ENCODE measurements around the gene DLG2. TPM values are rescaled to one million over a fixed set of nuclear protein-coding genes. Genes with fewer than 3 reads are reported as not detected.
"Not testable (repeated sequence)": the region's sequence is repeated elsewhere in the genome, so short reads cannot be mapped to it uniquely, and the experiment has no call there.

DLG2 gene
- total RNA-seq, 2 experiments from 2014 or later, result 1.3 to 1.7 TPM

- H3K4me1 Mint-ChIP-seq, result no peaks in the 10 kb centered on the region
- H3K9me3 Mint-ChIP-seq, result peaks cover 17% of the 10 kb centered on the region
- no peaks in the 10 kb centered on the region for H3K27me3 Mint-ChIP-seq
- H3K36me3 Mint-ChIP-seq (ENCODE audit: low read depth), result no peaks in the 10 kb centered on the region
- no peak for DNase-seq
- no peak overlapping the region for H3K27ac Mint-ChIP-seq
- ChIA-PET CTCF (no interaction called here), POLR2A (no interaction called here)
- H3K4me3 Mint-ChIP-seq, result no peak overlapping the region
Measured at GRCh38 chr11:85385111-85385510, 242.0 kb downstream of the DLG2 start.

DNA sequence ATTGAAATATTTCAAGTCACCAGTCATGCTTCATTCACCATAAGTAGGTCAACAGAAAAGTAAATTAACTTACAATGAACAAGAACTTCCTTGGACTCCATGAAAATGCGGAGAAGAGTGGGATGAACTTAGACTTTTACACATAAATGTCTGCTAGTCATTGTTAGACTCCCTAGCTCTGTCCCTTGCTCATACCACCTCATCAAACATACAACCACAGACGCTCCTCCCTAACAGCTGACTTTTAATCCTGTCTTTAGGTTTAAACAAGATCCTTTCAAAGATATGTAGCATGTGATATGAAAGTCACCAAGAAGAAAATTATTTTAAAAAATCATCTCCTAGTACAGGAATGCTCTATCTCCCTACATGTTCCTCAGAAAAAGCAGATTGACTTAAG is 248.1 kb downstream of the DLG2 start:
- H3K4me1 Mint-ChIP-seq, result no peaks in the 10 kb centered on the region
- CTCF ChIA-PET, result no interaction called here

GRCh38 chr11:85377901-85378300 is 249.2 kb downstream of the DLG2 start:
- no peaks in the 10 kb centered on the region for H3K36me3 Mint-ChIP-seq (ENCODE audit: low read depth)
- peaks cover 16% of the 10 kb centered on the region for H3K9me3 Mint-ChIP-seq
- ChIA-PET POLR2A (no interaction called here), CTCF (no interaction called here)
- no peak for DNase-seq
- H3K4me1 Mint-ChIP-seq, result no peaks in the 10 kb centered on the region
- H3K27me3 Mint-ChIP-seq, result no peaks in the 10 kb centered on the region
- H3K4me3 Mint-ChIP-seq, result no peak overlapping the region
- H3K27ac Mint-ChIP-seq, result no peak overlapping the region

More for the DNA sequence above, 248.1 kb downstream of the DLG2 start:
- H3K4me3 Mint-ChIP-seq, result no peak overlapping the region
- no peaks in the 10 kb centered on the region for H3K36me3 Mint-ChIP-seq (ENCODE audit: low read depth)
- peaks cover 12% of the 10 kb centered on the region for H3K9me3 Mint-ChIP-seq
- no peak for DNase-seq
- POLR2A ChIA-PET, result no interaction called here
- no peak overlapping the region for H3K27ac Mint-ChIP-seq
- H3K27me3 Mint-ChIP-seq, result no peaks in the 10 kb centered on the region

GRCh38 chr11:85359859-85360258 is 267.3 kb downstream of the DLG2 start:
- Mint-ChIP-seq H3K36me3 (ENCODE audit: low read depth) (no peaks in the 10 kb centered on the region), H3K4me3 (no peak overlapping the region), H3K9me3 (peaks cover 9% of the 10 kb centered on the region), H3K4me1 (no peaks in the 10 kb centered on the region), H3K27me3 (no peaks in the 10 kb centered on the region), H3K27ac (no peak overlapping the region)
- ChIA-PET POLR2A (no interaction called here), CTCF (no interaction called here)
- DNase-seq, result no peak

GRCh38 chr11:85355921-85356320 is 271.2 kb downstream of the DLG2 start:
- DNase-seq, result no peak
- H3K9me3 Mint-ChIP-seq, result peaks cover 19% of the 10 kb centered on the region
- H3K36me3 Mint-ChIP-seq (ENCODE audit: low read depth), result no peaks in the 10 kb centered on the region
- ChIA-PET POLR2A (no interaction called here), CTCF (no interaction called here)
- H3K4me1 Mint-ChIP-seq, result no peaks in the 10 kb centered on the region
- H3K4me3 Mint-ChIP-seq, result no peak overlapping the region
- no peaks in the 10 kb centered on the region for H3K27me3 Mint-ChIP-seq
- no peak overlapping the region for H3K27ac Mint-ChIP-seq

DNA sequence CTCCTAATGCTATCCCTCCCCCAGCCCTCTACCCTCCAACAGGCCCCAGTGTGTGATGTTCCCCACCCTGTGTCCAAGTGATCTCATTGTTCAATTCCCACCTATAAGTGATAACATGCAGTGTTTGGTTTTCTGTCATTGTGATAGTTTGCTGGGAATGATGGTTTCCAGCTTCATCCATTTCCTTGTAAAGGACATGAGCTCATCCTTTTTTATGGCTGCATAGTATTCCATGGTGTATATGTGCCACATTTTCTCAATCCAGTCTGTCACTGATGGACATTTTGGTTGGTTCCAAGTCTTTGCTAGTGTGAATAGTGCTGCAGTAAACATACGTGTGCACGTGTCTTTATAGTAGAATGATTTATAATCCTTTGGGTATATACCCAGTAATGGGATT is 277.6 kb downstream of the DLG2 start:
- H3K4me3 Mint-ChIP-seq; H3K27me3 Mint-ChIP-seq; POLR2A ChIA-PET; H3K27ac Mint-ChIP-seq; DNase-seq; H3K36me3 Mint-ChIP-seq (ENCODE audit: low read depth); H3K4me1 Mint-ChIP-seq; CTCF ChIA-PET: not testable (repeated sequence)
- peaks cover 30% of the 10 kb centered on the region for H3K9me3 Mint-ChIP-seq

GRCh38 chr11:85348945-85349344 is 278.2 kb downstream of the DLG2 start:
- DNase-seq, result no peak
- Mint-ChIP-seq H3K4me1 (no peaks in the 10 kb centered on the region), H3K9me3 (peaks cover 29% of the 10 kb centered on the region), H3K4me3 (no peak overlapping the region), H3K27me3 (no peaks in the 10 kb centered on the region), H3K27ac (no peak overlapping the region), H3K36me3 (ENCODE audit: low read depth) (no peaks in the 10 kb centered on the region)
- CTCF ChIA-PET, result no interaction called here
- POLR2A ChIA-PET, result no interaction called here

DNA sequence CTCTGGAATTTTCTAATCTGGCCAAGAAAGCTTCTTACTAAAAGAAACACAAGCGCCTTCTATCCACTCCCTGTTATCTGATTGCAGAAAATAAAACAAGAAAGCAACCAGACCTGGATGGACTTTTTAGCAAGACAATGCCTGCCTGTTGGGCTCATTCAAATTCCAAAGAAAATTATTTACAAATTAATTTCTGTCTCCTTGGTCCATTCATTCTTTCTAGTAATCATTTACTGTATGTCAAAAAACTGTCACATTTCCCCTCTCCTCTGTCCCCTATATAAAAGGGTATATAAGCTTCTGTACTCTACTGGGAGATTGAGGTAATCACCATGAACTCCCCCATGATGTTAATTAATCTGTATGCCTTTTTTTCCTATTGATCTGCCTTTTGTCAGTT is 279.9 kb downstream of the DLG2 start:
- no peaks in the 10 kb centered on the region for H3K4me1 Mint-ChIP-seq

DNA sequence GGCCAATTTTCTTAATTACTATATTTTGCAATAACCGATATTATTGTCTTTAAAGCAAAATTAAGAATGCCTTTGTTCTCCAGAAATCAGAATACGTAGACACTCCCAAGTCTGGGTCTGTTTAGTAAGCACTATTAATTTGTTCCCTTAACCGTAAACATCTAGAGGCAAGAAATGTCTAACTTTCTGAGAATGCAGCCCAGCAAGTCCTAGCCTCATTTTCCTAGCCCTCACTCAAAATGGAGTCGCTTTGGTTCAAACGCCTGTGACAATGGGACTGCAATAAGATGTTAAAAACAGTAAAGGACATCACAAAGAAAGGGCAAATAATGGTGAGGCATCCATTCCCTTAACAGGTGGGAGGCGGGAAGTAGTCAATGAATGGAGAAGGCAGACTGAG is 280.7 kb downstream of the DLG2 start:
- no peaks in the 10 kb centered on the region for H3K36me3 Mint-ChIP-seq (ENCODE audit: low read depth)
- no peak for DNase-seq
- ChIA-PET CTCF (no interaction called here), POLR2A (no interaction called here)
- no peak overlapping the region for H3K27ac Mint-ChIP-seq
- no peaks in the 10 kb centered on the region for H3K27me3 Mint-ChIP-seq
- no peak overlapping the region for H3K4me3 Mint-ChIP-seq
- peaks cover 28% of the 10 kb centered on the region for H3K9me3 Mint-ChIP-seq
- no peaks in the 10 kb centered on the region for H3K4me1 Mint-ChIP-seq

More for the DNA sequence above, 279.9 kb downstream of the DLG2 start:
- CTCF ChIA-PET, result no interaction called here
- H3K36me3 Mint-ChIP-seq (ENCODE audit: low read depth), result no peaks in the 10 kb centered on the region
- POLR2A ChIA-PET, result no interaction called here
- peaks cover 31% of the 10 kb centered on the region for H3K9me3 Mint-ChIP-seq
- no peak for DNase-seq
- no peak overlapping the region for H3K27ac Mint-ChIP-seq
- H3K27me3 Mint-ChIP-seq, result no peaks in the 10 kb centered on the region
- no peak overlapping the region for H3K4me3 Mint-ChIP-seq

DNA sequence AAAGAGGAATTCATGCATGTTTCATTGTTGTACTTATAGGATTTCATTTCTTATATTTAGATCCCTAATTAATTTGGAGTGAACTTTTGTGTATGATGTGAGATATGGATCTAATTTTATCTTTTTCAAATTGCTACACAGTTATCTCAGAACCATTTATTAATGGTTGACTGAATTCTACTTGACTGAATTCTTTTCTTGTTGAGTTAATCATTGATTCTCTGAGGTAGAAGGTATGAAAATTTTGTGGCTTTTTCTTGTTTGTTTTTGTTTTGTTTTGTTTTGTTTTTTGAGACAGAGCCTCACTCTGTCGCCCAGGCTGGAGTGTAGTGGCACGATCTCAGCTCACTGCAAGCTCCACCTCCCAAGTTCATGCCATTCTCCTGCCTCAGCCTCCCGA is 286.3 kb downstream of the DLG2 start:
- H3K4me3 Mint-ChIP-seq, CTCF ChIA-PET, H3K27ac Mint-ChIP-seq: not testable (repeated sequence)

GRCh38 chr11:85318573-85318972 is 308.6 kb downstream of the DLG2 start:
- DNase-seq, result no peak
- H3K27me3 Mint-ChIP-seq, result no peaks in the 10 kb centered on the region
- H3K4me3 Mint-ChIP-seq, result no peak overlapping the region
- H3K9me3 Mint-ChIP-seq, result peaks cover 6% of the 10 kb centered on the region
- ChIA-PET CTCF (no interaction called here), POLR2A (no interaction called here)
- H3K36me3 Mint-ChIP-seq (ENCODE audit: low read depth), result no peaks in the 10 kb centered on the region
- no peak overlapping the region for H3K27ac Mint-ChIP-seq
- H3K4me1 Mint-ChIP-seq, result no peaks in the 10 kb centered on the region

More for the DNA sequence above, 286.3 kb downstream of the DLG2 start:
- H3K36me3 Mint-ChIP-seq (ENCODE audit: low read depth); DNase-seq; H3K27me3 Mint-ChIP-seq; POLR2A ChIA-PET; H3K4me1 Mint-ChIP-seq: not testable (repeated sequence)
- H3K9me3 Mint-ChIP-seq, result peaks cover 11% of the 10 kb centered on the region

GRCh38 chr11:85316967-85317366 is 310.2 kb downstream of the DLG2 start:
- no peaks in the 10 kb centered on the region for H3K36me3 Mint-ChIP-seq (ENCODE audit: low read depth)
- DNase-seq, result no peak
- ChIA-PET POLR2A (no interaction called here), CTCF (no interaction called here)
- no peak overlapping the region for H3K4me3 Mint-ChIP-seq
- no peaks in the 10 kb centered on the region for H3K27me3 Mint-ChIP-seq
- no peaks in the 10 kb centered on the region for H3K4me1 Mint-ChIP-seq
- peaks cover 6% of the 10 kb centered on the region for H3K9me3 Mint-ChIP-seq
- H3K27ac Mint-ChIP-seq, result no peak overlapping the region

GRCh38 chr11:85313741-85314140 is 313.4 kb downstream of the DLG2 start:
- ChIA-PET CTCF (no interaction called here), POLR2A (no interaction called here)
- Mint-ChIP-seq H3K4me1 (no peaks in the 10 kb centered on the region), H3K27me3 (no peaks in the 10 kb centered on the region), H3K9me3 (peaks cover 6% of the 10 kb centered on the region), H3K27ac (no peak overlapping the region), H3K4me3 (no peak overlapping the region), H3K36me3 (ENCODE audit: low read depth) (no peaks in the 10 kb centered on the region)
- no peak for DNase-seq

- H3K4me3 Mint-ChIP-seq, result no peak overlapping the region
- H3K27ac Mint-ChIP-seq, result no peak overlapping the region
- H3K9me3 Mint-ChIP-seq, result peaks cover 9% of the 10 kb centered on the region
- no peak for DNase-seq
- ChIA-PET POLR2A (no interaction called here), CTCF (no interaction called here)
- no peaks in the 10 kb centered on the region for H3K4me1 Mint-ChIP-seq
- no peaks in the 10 kb centered on the region for H3K27me3 Mint-ChIP-seq
- no peaks in the 10 kb centered on the region for H3K36me3 Mint-ChIP-seq (ENCODE audit: low read depth)
Measured at GRCh38 chr11:85310479-85310878, 316.7 kb downstream of the DLG2 start.

DNA sequence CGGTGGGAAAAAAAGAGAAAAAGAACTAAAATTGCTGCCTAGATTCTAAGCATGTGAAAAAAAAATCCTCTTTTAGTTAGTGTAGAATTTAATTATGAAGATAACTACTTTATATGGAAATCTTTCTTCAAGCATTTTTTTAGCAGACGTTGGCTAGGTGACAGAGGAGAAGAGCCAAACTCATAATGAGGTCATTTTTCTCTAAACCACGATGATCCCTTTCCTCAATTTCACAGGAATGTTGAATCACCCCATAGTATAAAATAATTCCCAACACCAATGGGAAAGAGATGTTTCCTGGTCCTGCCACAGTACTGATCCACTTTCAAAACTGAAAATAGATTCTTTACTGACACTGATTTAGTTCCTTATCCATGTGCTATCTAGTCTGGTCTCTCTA is 319.8 kb downstream of the DLG2 start:
- H3K4me1 Mint-ChIP-seq, result no peaks in the 10 kb centered on the region
- no peak overlapping the region for H3K4me3 Mint-ChIP-seq
- no peak overlapping the region for H3K27ac Mint-ChIP-seq
- no peaks in the 10 kb centered on the region for H3K36me3 Mint-ChIP-seq (ENCODE audit: low read depth)
- H3K9me3 Mint-ChIP-seq, result peaks cover 7% of the 10 kb centered on the region
- ChIA-PET CTCF (no interaction called here), POLR2A (no interaction called here)
- DNase-seq, result no peak
- no peaks in the 10 kb centered on the region for H3K27me3 Mint-ChIP-seq

Measured in activated CD4-positive, alpha-beta memory T cell treated with anti-CD3 and anti-CD28 coated beads, Interleukin-2, amount 10 ng/mL, durations not matched to agents 7 days and 5 days (primary cell).